CD14-positive monocyte (primary cell): ENCODE data around the gene ZFP36. TPM values are rescaled to one million over a fixed set of nuclear protein-coding genes. Genes with fewer than 3 reads are reported as not detected.
A peak's percentile ranks its signal among the peaks of the same experiment; 100 is the strongest.

Experiments
- DNase-seq, 3 donors: peaks; one replicate each; pipeline ENCODE4 v3.0.0-alpha.2; 2011 to 2022
- H2AFZ ChIP-seq: 2 replicates; pipeline ENCODE4 v1.6.0; 2012; ENCODE audit warnings: mild to moderate bottlenecking, low read depth, low read length, inconsistent platforms; ENCODE audit not compliant: insufficient read depth, poor library complexity, severe bottlenecking
- H3K27ac ChIP-seq, 2 donors: 1 replicate in 1 of 2; 2 replicates in 1 of 2; pipeline ENCODE4 v1.5.1; 2012 to 2013; ENCODE audit warnings: low read length in 2 of 2, control low read depth in 1 of 2, inconsistent platforms in 1 of 2, low read depth in 1 of 2, mild to moderate bottlenecking in 1 of 2
- H3K27me3 ChIP-seq, 2 donors: one replicate each; pipeline versions ENCODE4 v1.6.0 to v1.6.1; 2011 to 2013; ENCODE audit warnings: low read length in 2 of 2; ENCODE audit not compliant: control insufficient read depth in 2 of 2, insufficient read depth in 2 of 2
- H3K36me3 ChIP-seq, 2 donors: replicated peaks in 1 of 2; 1 replicate in 1 of 2; 2 replicates in 1 of 2; pipeline versions ENCODE4 v1.5.1 to v1.6.1; 2012 to 2013; ENCODE audit warnings: low read length in 2 of 2, control low read depth in 1 of 2, inconsistent platforms in 1 of 2, mild to moderate bottlenecking in 1 of 2; ENCODE audit not compliant: insufficient read depth in 2 of 2, control insufficient read depth in 1 of 2
- H3K4me1 ChIP-seq, 2 donors: 1 replicate in 1 of 2; 2 replicates in 1 of 2; pipeline versions ENCODE4 v1.5.1 to v1.6.1; 2012 to 2013; ENCODE audit warnings: low read length in 2 of 2, control low read depth in 1 of 2, inconsistent platforms in 1 of 2, mild to moderate bottlenecking in 1 of 2, moderate library complexity in 1 of 2; ENCODE audit not compliant: insufficient read depth in 2 of 2, control insufficient read depth in 1 of 2
- H3K4me2 ChIP-seq: replicated peaks from 2 replicates; pipeline ENCODE3; 2012; ENCODE audit warnings: low read length, moderate library complexity, mild to moderate bottlenecking; ENCODE audit not compliant: poor library complexity, severe bottlenecking; ENCODE audit errors: extremely low read depth
- H3K4me3 ChIP-seq, 3 experiments: fragments of 200-600 bp in 1 of 3; sonication (generic) in 1 of 3; replicated peaks in 1 of 3; 1 replicate in 2 of 3; 2 replicates in 1 of 3; pipeline ENCODE4 v1.5.1; 2011 to 2013; ENCODE audit warnings: low read length in 3 of 3, mild to moderate bottlenecking in 3 of 3, control low read depth in 2 of 3, low read depth in 2 of 3, inconsistent platforms in 1 of 3, moderate library complexity in 1 of 3
- H3K79me2 ChIP-seq: 2 replicates; pipeline ENCODE4 v1.6.0; 2012; ENCODE audit warnings: mild to moderate bottlenecking, control low read depth, inconsistent platforms, low read length, moderate library complexity; ENCODE audit not compliant: insufficient read depth
- H3K9ac ChIP-seq: 2 replicates; pipeline ENCODE4 v1.6.0; 2017; ENCODE audit warnings: low read length, mild to moderate bottlenecking; ENCODE audit not compliant: insufficient read depth, poor library complexity, severe bottlenecking
- H3K9me3 ChIP-seq, 2 donors: replicated peaks in 1 of 2; 1 replicate in 1 of 2; 2 replicates in 1 of 2; pipeline versions ENCODE4 v1.5.1 to v1.6.1; 2012 to 2013; ENCODE audit warnings: low read length in 2 of 2, control low read depth in 1 of 2; ENCODE audit not compliant: control insufficient read depth in 1 of 2, insufficient read depth in 1 of 2
- H4K20me1 ChIP-seq: 2 replicates; pipeline ENCODE4 v1.6.0; 2012; ENCODE audit warnings: mild to moderate bottlenecking, low read length, control low read depth, moderate library complexity; ENCODE audit not compliant: insufficient read depth
- H3K27ac Mint-ChIP-seq, 7 donors: one replicate each; pipeline ENCODE4 v1.8.0; 2020; ENCODE audit warnings: mild to moderate bottlenecking in 7 of 7, mixed read lengths in 7 of 7, moderate library complexity in 6 of 7, inconsistent platforms in 2 of 7
- H3K27me3 Mint-ChIP-seq, 3 donors: one replicate each; pipeline ENCODE4 v1.8.0; 2021 to 2022; ENCODE audit warnings: low read depth in 3 of 3, mild to moderate bottlenecking in 3 of 3, mixed read lengths in 3 of 3, moderate library complexity in 3 of 3, inconsistent platforms in 1 of 3
- H3K36me3 Mint-ChIP-seq, 2 donors: one replicate each; pipeline ENCODE4 v1.8.0; 2020; ENCODE audit warnings: mixed read lengths in 2 of 2, inconsistent platforms in 1 of 2, mild to moderate bottlenecking in 1 of 2
- H3K4me1 Mint-ChIP-seq: one replicate; pipeline ENCODE4 v1.8.0; 2020; ENCODE audit warnings: mild to moderate bottlenecking, mixed read lengths
- H3K4me3 Mint-ChIP-seq, 2 donors: one replicate each; pipeline ENCODE4 v1.8.0; 2020; ENCODE audit warnings: mild to moderate bottlenecking in 2 of 2, mixed read lengths in 2 of 2, moderate library complexity in 1 of 2
- H3K9me3 Mint-ChIP-seq, 7 donors: one replicate each; pipeline ENCODE4 v1.8.0; 2020 to 2022; ENCODE audit warnings: mixed read lengths in 7 of 7, mild to moderate bottlenecking in 6 of 7, moderate library complexity in 6 of 7, inconsistent platforms in 2 of 7
- WGBS: methylation state at CpG from one replicate; pipeline ENCODE4 v1.1.5; 2013; ENCODE audit warnings: missing lambda C conversion rate; ENCODE audit not compliant: insufficient coverage; 5-methylcytosine and 5-hydroxymethylcytosine counted together
- intact Hi-C, 2 donors: fragments of 100-400 bp; cut with micrococcal nuclease; formaldehyde crosslinking; loops; one replicate each; pipeline versions ENCODE4 v1.15.0 to v1.15.1; 2023
- polyA plus RNA-seq, 3 donors: library from polyadenylated mRNA; depleted of rRNA in 1 of 3; unstranded in 2 of 3; stranded (reverse) in 1 of 3; fragments of 300-500 nt in 2 of 3; fragments of >200 nt in 1 of 3; fragmentation: Illumina TruSeq in 2 of 3; gene quantifications; 1 replicate in 2 of 3; 2 replicates in 1 of 3; pipeline ENCODE4 v1.2.3, GENCODE V29; 2012 to 2021
- TF ChIP-seq, protein P1 (sequence below): fragments of 200-600 bp; IDR thresholded peaks from one replicate; pipeline ENCODE4 v1.8.0; 2022; ENCODE audit warnings: antibody characterized with exemption, mild to moderate bottlenecking

ZFP36 gene
- polyA plus RNA-seq, 3 donors = 473 to 2,084 (median 632) TPM

DNA sequence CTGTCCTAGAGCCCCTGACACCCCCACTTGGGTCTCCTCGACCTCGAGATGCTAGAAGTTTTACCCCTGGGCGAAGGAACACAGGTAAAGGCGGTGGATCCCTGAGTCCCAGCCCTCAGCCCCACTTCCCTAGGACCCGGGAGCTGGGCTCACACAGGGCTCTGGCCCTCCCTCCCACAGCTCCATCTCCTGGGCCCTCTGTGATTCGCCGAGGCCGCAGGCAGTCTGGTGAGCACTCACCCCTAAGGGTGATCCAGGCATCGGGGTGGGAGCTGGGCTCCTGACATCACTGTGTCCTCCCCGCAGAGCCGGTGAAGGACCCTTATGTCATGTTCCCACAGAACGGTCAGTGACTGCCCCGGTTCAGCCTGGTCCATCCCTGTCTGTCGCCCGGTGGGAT is 14.1 kb downstream of the ZFP36 start:
- Histone ChIP-seq H3K79me2 (no peaks in the 10 kb centered on the region), H3K36me3 (peaks cover 30 to 62% of the 10 kb centered on the region in 2 donors), H3K27me3 (no peaks in the 10 kb centered on the region), H3K4me3 (no peak overlapping the region), H2AFZ (no peak overlapping the region), H3K4me1 (no peaks in the 10 kb centered on the region), H3K4me2 (no peak overlapping the region), H3K9ac (no peak overlapping the region), H4K20me1 (peaks cover 43% of the 10 kb centered on the region), H3K9me3 (no peaks in the 10 kb centered on the region), H3K27ac (no peak overlapping the region)
- 98% methylated on average over 9 of the region's 15 CpGs for WGBS
- no peak for DNase-seq
- H3K4me3 Mint-ChIP-seq = no peak overlapping the region
- H3K36me3 Mint-ChIP-seq = peaks cover 42 to 59% of the 10 kb centered on the region in 2 donors
- H3K9me3 Mint-ChIP-seq = peaks cover 0 to 2% (median 0%) of the 10 kb centered on the region in 7 donors
- TF ChIP-seq, protein P1, sequence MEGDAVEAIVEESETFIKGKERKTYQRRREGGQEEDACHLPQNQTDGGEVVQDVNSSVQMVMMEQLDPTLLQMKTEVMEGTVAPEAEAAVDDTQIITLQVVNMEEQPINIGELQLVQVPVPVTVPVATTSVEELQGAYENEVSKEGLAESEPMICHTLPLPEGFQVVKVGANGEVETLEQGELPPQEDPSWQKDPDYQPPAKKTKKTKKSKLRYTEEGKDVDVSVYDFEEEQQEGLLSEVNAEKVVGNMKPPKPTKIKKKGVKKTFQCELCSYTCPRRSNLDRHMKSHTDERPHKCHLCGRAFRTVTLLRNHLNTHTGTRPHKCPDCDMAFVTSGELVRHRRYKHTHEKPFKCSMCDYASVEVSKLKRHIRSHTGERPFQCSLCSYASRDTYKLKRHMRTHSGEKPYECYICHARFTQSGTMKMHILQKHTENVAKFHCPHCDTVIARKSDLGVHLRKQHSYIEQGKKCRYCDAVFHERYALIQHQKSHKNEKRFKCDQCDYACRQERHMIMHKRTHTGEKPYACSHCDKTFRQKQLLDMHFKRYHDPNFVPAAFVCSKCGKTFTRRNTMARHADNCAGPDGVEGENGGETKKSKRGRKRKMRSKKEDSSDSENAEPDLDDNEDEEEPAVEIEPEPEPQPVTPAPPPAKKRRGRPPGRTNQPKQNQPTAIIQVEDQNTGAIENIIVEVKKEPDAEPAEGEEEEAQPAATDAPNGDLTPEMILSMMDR = no peak
- peak overlapping the region in 1 of 7 donors; percentile 25 for H3K27ac Mint-ChIP-seq
- H3K27me3 Mint-ChIP-seq = no peaks in the 10 kb centered on the region
- intact Hi-C loops = no loop called here
- peaks cover 3% of the 10 kb centered on the region for H3K4me1 Mint-ChIP-seq

DNA sequence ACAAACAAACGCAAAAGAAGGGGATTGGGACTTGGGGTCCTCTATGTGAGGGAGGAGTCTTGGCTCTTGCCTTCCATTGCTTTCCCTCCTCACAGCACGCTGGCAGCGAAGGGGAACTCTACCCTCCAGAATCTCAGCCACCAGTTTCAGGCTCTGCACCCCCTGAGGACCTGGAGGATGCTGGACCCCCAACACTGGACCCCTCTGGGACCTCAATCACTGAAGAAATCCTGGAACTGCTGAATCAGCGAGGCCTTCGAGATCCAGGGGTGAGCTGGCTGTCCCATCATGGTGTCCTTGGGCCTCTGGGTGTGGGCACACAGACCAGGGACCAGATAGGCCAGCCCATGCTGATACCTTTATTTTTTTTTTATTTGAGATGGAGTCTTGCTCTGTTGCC is 15.4 kb downstream of the ZFP36 start:
- Histone ChIP-seq H3K4me1 (no peaks in the 10 kb centered on the region), H3K36me3 (peaks cover 30 to 54% of the 10 kb centered on the region in 2 donors), H3K27ac (no peak overlapping the region), H3K9me3 (no peaks in the 10 kb centered on the region), H3K4me3 (no peak overlapping the region), H4K20me1 (peaks cover 33% of the 10 kb centered on the region), H3K9ac (no peak overlapping the region), H3K4me2 (no peak overlapping the region), H2AFZ (no peak overlapping the region), H3K27me3 (no peaks in the 10 kb centered on the region), H3K79me2 (no peaks in the 10 kb centered on the region)
- 100% methylated on average over 2 of the region's 5 CpGs for WGBS
- peak in 1 of 3 donors; percentile 35 for DNase-seq
- Mint-ChIP-seq H3K4me3 (no peak overlapping the region), H3K36me3 (peaks cover 42 to 58% of the 10 kb centered on the region in 2 donors), H3K27ac (peak overlapping the region in 3 of 7 donors; percentile 37 to 74 (median 67)), H3K4me1 (peaks cover 3% of the 10 kb centered on the region), H3K9me3 (peaks cover 0 to 2% (median 0%) of the 10 kb centered on the region in 7 donors), H3K27me3 (peaks cover 0 to 1% (median 0%) of the 10 kb centered on the region in 3 donors)
- TF ChIP-seq, protein P1 = no peak
- intact Hi-C loops = no loop called here
